Measurements from ENCODE around the gene MMD2.

MMD2 gene

GRCh38 chr7:4959306-4959705 is 319 bp upstream of the MMD2 start:
- Histone ChIP-seq H3K27me3 (ENCODE audit: insufficient read depth, poor library complexity, severe bottlenecking) (peaks cover 7% of the 10 kb centered on the region), H3K27ac (replicated peaks) (no peak overlapping the region), H3K4me3 (replicated peaks; ENCODE audit: insufficient read depth, low read length) (no peak overlapping the region)
- no peak for DNase-seq (ENCODE audit: low read depth in 1 of 2, low spot score in 1 of 2)
- TF ChIP-seq SPI1 (IDR thresholded peaks at IDR 0.05; ENCODE audit: borderline replicate concordance, low read depth) = no peak
- TF ChIP-seq GABPA (IDR thresholded peaks at IDR 0.05; ENCODE audit: low read depth) = no peak
- TF ChIP-seq POLR2AphosphoS5 (IDR thresholded peaks at IDR 0.05; ENCODE audit: low read depth) = no peak
- TF ChIP-seq, protein P1, sequence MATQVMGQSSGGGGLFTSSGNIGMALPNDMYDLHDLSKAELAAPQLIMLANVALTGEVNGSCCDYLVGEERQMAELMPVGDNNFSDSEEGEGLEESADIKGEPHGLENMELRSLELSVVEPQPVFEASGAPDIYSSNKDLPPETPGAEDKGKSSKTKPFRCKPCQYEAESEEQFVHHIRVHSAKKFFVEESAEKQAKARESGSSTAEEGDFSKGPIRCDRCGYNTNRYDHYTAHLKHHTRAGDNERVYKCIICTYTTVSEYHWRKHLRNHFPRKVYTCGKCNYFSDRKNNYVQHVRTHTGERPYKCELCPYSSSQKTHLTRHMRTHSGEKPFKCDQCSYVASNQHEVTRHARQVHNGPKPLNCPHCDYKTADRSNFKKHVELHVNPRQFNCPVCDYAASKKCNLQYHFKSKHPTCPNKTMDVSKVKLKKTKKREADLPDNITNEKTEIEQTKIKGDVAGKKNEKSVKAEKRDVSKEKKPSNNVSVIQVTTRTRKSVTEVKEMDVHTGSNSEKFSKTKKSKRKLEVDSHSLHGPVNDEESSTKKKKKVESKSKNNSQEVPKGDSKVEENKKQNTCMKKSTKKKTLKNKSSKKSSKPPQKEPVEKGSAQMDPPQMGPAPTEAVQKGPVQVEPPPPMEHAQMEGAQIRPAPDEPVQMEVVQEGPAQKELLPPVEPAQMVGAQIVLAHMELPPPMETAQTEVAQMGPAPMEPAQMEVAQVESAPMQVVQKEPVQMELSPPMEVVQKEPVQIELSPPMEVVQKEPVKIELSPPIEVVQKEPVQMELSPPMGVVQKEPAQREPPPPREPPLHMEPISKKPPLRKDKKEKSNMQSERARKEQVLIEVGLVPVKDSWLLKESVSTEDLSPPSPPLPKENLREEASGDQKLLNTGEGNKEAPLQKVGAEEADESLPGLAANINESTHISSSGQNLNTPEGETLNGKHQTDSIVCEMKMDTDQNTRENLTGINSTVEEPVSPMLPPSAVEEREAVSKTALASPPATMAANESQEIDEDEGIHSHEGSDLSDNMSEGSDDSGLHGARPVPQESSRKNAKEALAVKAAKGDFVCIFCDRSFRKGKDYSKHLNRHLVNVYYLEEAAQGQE (IDR thresholded peaks at IDR 0.05; ENCODE audit: insufficient replicate concordance, low read depth) = no peak
- TF ChIP-seq, protein P2, sequence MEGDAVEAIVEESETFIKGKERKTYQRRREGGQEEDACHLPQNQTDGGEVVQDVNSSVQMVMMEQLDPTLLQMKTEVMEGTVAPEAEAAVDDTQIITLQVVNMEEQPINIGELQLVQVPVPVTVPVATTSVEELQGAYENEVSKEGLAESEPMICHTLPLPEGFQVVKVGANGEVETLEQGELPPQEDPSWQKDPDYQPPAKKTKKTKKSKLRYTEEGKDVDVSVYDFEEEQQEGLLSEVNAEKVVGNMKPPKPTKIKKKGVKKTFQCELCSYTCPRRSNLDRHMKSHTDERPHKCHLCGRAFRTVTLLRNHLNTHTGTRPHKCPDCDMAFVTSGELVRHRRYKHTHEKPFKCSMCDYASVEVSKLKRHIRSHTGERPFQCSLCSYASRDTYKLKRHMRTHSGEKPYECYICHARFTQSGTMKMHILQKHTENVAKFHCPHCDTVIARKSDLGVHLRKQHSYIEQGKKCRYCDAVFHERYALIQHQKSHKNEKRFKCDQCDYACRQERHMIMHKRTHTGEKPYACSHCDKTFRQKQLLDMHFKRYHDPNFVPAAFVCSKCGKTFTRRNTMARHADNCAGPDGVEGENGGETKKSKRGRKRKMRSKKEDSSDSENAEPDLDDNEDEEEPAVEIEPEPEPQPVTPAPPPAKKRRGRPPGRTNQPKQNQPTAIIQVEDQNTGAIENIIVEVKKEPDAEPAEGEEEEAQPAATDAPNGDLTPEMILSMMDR (IDR thresholded peaks at IDR 0.05; ENCODE audit: insufficient read depth, low read length) = no peak

DNA sequence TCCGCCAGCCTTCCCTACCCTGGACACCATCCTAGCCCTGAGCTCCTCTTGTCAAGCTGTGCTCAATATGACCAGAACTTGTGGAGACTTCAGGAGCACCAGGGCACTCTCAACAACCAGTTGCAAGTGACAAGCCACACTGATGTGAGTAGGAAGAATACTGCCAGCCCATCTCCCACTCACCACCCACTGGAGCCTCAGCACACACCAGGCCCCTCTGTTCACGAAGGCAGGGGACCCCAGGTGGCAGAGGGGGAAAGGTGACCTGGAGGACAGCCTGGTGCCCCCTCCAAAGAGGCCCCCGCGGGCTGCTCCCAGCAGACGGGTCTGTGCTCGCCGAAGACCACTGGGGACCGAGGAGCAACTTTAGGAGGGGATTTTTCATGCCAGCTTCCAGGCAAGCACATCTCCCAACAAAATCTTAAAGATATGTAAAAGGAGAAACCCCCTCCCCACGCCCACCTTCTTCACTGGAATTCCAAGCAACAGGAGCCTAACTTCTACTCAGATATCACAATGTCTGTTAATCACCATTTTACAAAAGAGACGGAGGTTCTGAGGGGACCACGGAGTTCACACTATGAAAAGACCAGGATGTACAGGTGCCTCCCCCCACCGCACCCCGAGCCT is 1.0 kb downstream of the MMD2 start:
- Histone ChIP-seq H3K27me3 (ENCODE audit: insufficient read depth, poor library complexity, severe bottlenecking) (peaks cover 7% of the 10 kb centered on the region), H3K27ac (replicated peaks) (no peak overlapping the region), H3K4me3 (replicated peaks; ENCODE audit: insufficient read depth, low read length) (no peak overlapping the region)
- TF ChIP-seq, protein P2 (IDR thresholded peaks at IDR 0.05; ENCODE audit: insufficient read depth, low read length) = no peak
- TF ChIP-seq, protein P1 (IDR thresholded peaks at IDR 0.05; ENCODE audit: insufficient replicate concordance, low read depth) = no peak
- TF ChIP-seq GABPA (IDR thresholded peaks at IDR 0.05; ENCODE audit: low read depth) (no peak), POLR2AphosphoS5 (IDR thresholded peaks at IDR 0.05; ENCODE audit: low read depth) (no peak), SPI1 (IDR thresholded peaks at IDR 0.05; ENCODE audit: borderline replicate concordance, low read depth) (no peak)
- DNase-seq (ENCODE audit: low read depth in 1 of 2, low spot score in 1 of 2) = no peak

DNA sequence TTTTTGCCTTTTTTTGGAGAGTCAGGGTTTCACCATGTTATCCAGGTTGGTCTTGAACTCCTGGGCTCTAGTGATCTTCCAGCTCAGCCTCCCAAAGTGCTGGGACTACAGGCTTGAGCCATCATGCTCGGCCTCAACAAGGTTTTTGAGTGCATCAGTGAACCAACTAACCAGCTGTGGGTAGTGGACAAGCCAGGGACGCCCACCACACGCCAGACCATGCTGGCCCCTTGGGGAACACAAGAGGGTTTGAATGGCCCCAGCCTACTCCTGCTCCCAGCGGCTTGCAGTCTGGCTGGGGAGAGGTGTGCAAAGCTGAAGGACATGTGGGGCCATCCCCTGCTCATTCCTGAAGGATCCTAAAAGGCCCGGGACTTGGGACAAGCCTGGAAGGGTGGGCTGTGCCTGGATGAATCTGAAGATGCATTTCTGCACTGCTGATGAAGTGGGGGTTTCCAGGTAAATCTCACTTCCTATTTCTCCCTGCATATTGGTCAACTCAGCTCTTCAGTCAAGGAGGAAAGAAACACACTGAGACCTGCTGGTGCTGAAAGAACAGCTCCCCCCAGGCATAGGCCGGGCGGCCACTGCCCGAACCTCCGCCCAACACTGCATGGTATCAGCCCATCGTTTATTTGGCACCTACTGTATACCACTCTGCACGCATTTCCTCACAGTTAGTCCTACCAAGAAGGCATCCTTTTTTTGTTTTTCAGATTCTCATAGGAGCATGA is 6.9 kb downstream of the MMD2 start:
- TF ChIP-seq, protein P1 (IDR thresholded peaks at IDR 0.05; ENCODE audit: insufficient replicate concordance, low read depth) = peak; percentile 91
- no peak for TF ChIP-seq POLR2AphosphoS5 (IDR thresholded peaks at IDR 0.05; ENCODE audit: low read depth)
- DNase-seq (ENCODE audit: low read depth in 1 of 2, low spot score in 1 of 2) = peak in 1 of 2 experiments; percentile 19
- H3K27me3 ChIP-seq (ENCODE audit: insufficient read depth, poor library complexity, severe bottlenecking) = no peaks in the 10 kb centered on the region
- no peak overlapping the region for H3K4me3 ChIP-seq (replicated peaks; ENCODE audit: insufficient read depth, low read length)
- no peak overlapping the region for H3K27ac ChIP-seq (replicated peaks)

All from HL-60 (cell line).